GM12873 (cell line): ENCODE data around the gene GPANK1.

Source experiments
- TF ChIP-seq, protein P1 (sequence below): IDR thresholded peaks from 2 replicates; pipeline ENCODE4 v1.5.1; 2012; ENCODE audit warnings: low read depth, mild to moderate bottlenecking, moderate library complexity, low read length, control low read depth; ENCODE audit not compliant: insufficient read depth; ENCODE audit errors: missing control alignments

GPANK1 gene

DNA sequence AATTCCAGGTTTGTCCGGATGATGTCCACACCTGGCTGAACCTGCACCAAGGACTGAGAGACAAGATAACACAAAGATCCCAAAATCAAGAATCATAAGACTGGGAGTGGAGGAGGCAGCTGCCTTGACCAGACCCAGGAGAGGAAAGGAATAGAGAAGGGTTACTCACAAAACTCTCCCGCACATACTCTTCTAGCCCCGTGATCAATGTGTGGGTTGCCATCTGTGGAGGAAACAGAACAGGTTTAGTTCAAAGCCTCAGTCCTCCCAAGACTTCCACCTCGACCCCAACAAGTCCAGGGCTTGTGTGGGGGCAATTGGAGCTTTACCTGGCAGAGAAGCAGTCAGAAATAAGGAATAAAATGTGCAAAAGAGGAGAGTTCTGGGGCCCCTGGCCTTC is 23.4 kb downstream of the GPANK1 start:
- TF ChIP-seq, protein P1, sequence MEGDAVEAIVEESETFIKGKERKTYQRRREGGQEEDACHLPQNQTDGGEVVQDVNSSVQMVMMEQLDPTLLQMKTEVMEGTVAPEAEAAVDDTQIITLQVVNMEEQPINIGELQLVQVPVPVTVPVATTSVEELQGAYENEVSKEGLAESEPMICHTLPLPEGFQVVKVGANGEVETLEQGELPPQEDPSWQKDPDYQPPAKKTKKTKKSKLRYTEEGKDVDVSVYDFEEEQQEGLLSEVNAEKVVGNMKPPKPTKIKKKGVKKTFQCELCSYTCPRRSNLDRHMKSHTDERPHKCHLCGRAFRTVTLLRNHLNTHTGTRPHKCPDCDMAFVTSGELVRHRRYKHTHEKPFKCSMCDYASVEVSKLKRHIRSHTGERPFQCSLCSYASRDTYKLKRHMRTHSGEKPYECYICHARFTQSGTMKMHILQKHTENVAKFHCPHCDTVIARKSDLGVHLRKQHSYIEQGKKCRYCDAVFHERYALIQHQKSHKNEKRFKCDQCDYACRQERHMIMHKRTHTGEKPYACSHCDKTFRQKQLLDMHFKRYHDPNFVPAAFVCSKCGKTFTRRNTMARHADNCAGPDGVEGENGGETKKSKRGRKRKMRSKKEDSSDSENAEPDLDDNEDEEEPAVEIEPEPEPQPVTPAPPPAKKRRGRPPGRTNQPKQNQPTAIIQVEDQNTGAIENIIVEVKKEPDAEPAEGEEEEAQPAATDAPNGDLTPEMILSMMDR, result no peak

DNA sequence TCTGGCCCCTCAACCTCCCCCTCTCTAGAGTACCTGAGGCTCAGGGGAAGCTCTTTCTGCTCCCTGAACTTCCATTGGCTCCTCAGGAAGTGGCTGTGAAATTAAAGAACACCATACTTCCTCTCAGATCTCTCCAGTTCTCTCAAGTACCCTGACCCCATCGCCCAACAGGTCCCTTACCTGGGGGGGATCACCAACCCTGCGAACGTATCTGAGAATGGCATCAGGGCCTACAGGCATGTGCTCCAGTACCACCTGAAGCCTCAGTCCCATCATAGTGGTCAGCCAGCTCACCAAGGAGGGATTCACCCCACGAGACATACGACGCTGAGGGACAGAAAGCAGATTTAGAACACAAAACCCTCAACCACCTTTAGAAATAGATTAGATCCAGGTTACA is 24.2 kb downstream of the GPANK1 start:
- TF ChIP-seq, protein P1, result no peak

DNA sequence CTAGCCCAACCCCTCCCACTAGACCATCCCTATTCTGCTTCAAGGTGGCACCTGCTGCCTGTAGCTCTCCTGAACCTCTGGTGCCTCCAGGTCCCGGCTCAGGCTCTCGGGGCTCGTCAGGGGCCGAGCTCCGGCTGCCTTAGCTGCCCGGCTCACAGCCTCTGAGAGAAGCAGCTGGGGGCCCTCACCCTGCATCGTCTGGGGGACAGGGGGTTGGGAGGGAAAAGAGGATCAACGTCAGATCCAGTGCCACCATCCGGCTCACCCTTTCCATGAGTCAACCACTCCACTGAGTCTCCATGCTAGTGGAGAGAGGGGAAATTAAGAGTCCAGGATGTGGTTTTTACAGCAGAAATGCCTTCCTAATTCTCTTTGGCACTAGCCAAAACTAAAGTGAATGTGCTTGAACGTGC is 25.3 kb downstream of the GPANK1 start:
- TF ChIP-seq, protein P1, result no peak

DNA sequence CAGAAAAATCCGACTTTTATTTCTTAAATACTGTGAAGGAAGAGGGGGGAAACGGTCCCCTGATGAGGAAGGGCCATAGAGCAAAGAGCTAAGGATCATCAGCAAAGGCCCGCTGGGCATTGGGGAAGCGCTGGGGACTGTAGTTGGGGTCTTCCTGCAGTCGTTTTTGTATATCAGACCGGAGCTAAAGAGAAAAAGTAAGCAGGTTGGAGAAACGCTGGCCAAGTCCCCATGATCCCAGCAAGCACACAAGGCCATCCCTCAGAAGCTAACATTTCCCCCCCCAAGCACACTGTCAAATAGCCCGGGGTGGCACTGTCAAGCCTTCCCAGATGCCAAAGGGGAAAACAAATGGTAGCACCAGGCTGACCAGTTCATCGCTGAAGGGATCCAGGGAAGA is 25.8 kb downstream of the GPANK1 start:
- TF ChIP-seq, protein P1, result no peak

DNA sequence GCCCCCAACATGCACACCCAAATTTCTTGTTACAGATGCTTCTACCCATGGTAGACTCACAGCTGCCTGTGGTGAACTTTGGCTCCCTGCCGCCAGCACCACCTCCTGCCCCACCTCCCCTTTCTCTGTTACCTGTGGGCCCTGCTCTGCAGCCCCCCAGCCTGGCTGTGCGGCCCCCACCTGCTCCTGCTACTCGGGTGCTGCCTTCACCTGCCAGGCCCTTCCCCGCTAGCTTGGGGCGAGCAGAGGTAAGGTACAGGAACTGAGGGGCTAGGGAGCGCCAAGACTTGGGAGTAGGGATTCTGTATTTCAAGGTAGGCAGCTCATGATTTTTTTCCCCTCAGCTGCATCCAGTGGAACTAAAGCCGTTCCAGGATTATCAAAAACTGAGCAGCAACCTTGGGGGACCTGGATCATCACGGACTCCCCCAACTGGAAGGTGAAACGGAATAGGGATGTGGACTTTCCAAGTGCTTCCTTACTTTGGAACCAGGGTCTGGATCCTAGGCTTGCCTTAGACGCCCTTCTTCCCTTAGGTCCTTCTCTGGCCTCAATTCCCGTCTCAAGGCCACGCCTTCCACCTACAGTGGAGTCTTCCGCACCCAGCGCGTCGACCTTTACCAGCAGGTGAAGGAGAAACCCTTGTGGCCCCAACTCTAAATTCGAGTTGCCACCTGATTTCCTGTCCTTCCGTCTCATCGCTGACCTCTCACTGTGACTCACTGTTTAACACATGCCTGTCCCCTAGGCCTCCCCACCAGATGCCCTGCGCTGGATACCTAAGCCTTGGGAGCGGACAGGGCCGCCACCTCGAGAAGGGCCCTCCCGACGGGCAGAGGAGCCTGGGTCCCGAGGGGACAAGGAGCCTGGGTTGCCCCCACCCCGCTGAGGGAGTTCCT is 27.9 kb downstream of the GPANK1 start:
- TF ChIP-seq, protein P1, result no peak

DNA sequence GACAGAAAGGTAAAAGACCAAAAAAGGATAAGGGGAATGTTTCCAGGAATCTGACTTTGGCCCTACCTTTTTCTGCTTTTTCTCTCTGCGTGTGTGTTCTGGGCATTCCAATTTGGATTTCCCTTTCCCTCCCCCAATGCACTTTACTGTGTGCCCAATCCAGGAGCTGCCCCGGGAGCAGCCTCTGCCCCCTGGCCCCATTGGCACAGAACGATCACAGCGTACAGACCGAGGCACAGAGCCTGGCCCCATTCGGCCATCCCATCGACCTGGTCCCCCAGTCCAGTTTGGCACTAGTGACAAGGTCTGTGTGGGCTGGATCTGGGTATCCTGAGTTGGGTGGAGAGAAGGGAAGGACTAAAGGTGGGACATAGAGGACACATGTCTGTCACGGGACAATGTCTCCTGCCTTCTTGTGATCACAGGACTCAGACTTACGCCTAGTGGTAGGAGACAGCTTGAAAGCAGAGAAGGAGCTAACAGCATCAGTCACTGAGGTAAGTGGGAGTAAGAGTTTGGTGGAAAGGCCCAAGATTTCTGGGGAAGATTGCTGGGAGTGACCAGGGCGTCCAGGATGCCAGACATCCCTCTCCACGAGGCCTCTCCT is 29.7 kb downstream of the GPANK1 start:
- TF ChIP-seq, protein P1, result no peak

DNA sequence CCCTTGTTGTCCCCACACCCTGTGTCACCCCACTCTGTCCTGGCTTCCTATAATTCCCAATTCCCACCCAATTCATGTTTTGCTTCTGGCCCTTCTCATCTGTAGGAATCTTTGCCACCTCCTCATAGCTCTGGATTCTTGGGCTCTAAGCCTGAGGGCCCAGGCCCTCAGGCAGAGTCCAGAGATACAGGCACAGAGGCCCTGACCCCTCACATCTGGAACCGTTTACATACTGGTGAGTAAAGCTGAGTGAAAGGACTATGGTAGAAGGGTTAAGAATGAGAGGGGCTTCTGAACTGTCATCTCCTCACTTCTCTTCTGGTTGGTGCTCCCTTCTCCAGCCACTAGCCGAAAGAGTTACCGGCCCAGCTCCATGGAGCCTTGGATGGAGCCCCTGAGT is 30.7 kb downstream of the GPANK1 start:
- TF ChIP-seq, protein P1, result no peak
